HG03460 (cell line): ENCODE data around the gene SLAMF7.
"Not testable (repeated sequence)": the region's sequence is repeated elsewhere in the genome, so short reads cannot be mapped to it uniquely, and the experiment has no call there.

Experiments used
- ATAC-seq: cut with Tn5 transposase; IDR thresholded peaks from one replicate; pipeline ENCODE4 v1.9.1; 2021; ENCODE audit not compliant: unreplicated experiment

Gene SLAMF7

DNA sequence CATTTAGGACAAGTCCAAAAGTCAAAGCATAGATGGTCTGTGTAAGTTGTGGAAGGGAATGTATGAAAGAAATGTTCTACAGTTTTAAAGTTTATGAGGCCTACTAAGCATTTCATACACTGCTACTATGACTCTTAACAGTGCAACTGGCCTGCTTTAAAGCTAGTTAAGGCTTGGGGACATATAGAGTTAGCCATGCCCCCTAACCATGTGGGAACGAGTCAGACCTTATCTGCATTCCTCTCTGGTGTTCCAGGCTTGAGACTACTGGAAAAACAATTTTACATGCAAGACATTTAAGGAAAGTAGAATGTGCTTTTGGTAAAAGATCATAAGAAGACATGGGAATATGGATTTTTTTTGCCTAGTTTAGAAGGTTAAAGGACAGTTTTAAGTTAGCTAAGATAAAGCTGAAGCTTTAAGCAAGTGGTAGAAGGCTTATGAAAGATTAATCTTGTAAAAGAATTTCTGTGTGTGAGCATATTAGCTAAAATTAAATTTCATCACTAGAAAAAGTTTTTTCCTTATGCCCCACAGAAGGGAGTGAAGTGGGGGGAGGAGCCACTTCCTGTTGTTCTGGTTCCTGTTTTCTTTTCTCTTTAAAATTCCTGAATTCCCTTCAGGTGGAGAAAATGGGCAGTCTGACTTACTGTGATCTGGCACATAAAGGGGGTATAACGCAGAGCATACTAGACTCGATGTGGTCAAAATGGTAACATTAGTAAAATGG lies 18.5 kb upstream of the SLAMF7 start:
- no peak for ATAC-seq

DNA sequence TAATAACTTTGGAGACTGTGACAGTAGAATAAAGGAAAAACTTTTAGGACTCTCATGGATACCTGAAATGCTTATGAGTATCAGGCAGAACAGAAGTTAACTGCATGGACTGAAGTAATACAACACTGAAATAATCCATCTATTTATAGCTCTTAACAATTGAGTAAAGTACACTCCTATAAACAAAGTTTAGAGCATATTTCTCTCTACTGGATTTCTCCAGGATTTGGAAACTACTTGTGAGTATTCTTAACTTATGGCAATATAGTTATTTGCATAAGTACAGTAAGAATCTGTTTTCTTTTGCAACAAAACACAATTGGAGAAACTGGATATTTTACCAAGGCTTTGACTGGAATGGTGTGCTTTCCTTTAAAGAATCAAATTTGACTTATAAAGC lies 17.6 kb upstream of the SLAMF7 start:
- no peak for ATAC-seq

DNA sequence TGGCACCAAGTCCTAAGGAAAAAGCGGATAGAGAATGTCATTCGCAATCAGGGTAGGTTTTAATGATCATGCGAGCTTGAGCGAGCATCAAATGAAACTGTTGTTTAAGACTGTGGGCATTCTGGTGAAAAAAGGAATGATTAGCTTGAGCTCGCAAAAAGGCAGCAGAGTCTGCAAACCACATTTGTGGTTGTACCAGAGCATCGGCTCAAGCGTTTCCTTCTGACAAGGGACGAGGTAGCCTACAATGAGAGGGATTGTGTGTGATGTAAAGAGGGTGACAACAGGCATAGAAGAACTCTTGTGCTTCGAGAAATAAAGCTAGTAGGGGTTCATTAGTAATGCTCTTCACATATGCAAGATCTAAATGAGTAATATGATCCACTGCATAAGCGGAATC lies 16.3 kb upstream of the SLAMF7 start:
- ATAC-seq, result no peak

DNA sequence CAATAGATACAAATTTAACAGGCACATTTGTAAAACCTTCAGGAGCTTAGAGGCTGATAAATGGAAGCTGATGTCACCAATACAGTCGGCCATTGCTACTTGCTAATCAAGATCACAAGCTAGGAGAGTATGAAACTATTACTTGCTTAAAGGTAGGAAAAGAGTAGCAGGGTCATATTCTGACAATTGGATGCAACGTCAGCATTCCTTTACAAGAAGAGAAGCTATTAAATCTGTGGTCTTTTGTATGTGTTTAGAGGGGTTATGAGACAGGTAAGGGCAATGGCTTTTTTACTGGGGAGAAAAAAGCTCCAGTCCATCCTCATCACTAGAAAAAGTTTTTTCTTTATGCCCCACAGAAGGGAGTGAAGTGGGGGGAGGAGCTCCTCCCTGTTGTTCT lies 15.7 kb upstream of the SLAMF7 start:
- ATAC-seq, result no peak

DNA sequence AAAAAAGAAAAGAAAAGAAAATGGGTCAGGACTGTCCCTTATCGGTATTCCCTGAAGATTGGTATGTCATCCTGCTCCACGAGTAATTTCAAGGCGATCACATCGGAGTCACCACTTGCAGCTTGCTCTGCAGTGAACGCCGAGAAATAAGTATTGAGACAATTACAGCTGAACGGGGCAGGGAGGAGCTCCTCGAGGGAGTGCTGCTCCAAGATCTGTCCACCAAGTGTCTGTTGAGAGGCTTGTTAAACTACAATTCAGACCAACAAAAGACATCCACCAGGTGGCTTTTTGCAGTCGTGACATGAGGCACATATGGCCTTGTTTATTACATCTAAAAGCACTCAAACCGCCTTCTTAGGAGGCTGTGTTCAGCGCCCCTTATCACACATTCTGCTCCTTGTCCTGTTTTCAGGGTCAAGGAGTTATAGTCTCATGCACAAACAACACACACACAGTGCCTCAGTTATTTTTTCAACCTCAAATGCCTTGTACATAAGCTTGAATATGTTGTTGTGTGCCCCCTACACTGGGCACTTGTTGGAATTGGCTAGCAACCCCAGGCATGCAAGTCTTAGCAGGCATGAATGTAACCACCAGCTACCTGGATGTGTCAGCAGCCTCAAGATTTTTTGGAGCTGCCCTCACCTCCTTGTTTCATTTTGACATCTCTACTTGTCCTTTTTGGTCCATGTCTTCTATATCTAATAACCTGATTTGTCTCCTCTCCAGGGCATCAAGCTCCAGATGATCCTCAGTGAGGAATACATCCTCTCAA lies 14.4 kb upstream of the SLAMF7 start:
- no peak for ATAC-seq

DNA sequence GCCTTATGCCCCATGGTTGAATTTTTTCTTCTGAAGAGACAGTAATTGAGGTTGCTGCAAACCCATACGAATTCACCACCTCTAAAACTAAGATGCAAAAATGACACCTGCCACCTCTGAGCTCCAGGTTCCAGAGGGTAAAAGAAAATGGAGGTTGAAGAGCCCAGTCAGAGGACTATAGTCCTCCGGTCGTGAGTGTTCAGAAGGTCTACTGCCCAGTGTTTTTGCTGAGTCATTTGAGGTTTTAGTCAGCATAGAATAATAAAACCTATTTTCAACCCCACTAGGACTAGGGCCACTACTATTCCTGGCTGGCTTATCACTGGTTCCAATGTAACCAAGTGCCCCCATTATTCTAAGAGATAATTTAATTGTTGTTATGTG lies 12.9 kb upstream of the SLAMF7 start:
- peak; percentile 31 for ATAC-seq

DNA sequence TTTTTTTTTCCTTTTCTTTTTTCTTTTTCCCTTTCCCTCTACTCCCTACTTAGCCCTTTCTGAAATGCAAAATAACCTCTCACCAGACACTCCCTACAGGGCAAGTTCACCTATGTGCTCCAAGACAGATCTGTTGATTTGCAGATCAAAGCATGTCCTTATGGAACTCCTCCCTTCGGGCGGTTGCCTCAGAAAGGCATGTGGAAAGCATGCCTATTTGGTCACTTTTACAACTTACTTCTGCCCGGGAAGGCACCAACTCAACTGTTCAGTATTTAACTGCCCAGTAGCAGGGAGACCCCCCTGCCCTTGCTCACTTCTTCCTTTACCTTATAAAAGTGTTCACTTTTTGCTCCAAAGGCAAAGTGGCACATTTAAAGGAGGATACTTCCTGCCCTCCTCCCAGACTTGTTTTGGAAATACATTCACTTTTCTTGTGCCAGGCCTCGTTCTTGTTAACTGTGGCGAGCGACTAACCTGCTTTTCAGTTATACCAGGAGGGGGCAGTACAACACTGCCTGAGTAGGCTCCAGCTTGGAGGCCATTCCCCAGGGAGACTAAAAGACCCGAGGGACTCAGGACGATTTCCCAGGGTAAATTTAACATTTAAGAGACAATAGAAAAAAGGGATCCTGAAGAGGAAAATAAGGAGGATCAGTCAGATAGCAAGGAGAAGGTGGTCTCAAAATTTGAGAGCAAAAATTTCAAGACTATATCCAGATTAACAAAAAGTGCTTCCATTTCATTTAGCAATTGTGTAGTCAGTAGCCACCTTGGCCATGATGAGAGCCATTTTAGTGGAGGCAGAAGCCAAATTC lies 12.3 kb upstream of the SLAMF7 start:
- peak; percentile 47 for ATAC-seq

DNA sequence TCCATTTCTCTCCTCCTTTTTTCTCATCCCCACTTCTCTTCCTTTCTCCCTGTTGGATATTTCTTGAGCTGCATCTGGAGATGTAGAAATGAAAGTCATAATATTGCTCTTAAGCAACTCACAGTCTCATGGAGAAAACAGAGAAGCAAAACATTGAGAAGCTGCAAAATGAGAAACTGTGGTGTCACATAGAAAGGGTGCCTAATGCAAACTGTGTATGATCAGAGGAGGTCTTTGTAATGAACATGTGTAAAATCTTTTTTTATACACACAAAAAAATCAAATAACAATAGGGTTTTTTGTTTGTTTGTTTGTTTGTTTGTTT lies 11.8 kb upstream of the SLAMF7 start:
- no peak for ATAC-seq

DNA sequence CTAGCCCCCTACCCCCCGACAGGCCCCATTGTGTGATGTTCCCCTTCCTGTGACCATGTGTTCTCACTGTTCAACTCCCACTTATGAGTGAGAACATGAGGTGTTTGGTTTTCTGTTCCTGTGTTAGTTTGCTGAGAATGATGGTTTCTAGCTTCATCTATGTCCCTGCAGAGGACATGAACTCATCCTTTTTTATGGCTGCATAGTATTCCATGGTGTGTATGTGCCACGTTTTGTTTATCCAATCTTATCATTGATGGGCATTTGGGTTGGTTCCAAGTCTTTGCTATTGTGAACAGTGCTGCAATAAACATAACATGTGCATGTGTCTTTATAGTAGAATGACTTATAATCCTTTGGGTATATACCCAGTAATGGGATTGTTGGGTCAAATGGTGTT lies 7.5 kb upstream of the SLAMF7 start:
- not testable (repeated sequence) for ATAC-seq

DNA sequence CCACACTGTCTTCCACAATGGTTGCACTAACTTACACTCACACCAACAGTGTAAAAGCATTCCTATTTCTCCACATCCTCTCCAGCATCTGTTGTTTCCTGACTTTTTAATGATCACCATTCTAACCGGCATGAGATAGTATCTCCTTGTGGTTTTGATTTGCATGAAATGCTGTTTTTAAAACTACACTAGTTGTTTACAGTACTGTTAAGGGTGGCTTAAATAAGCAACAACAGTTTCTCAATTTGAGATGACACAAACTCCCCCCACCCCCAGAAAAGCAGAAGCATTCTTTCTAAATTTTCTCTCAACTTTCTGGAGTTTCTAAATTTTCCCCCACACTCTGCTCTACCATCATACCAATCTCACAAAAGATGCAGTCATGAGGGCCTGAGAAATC lies 7.1 kb upstream of the SLAMF7 start:
- no peak for ATAC-seq

DNA sequence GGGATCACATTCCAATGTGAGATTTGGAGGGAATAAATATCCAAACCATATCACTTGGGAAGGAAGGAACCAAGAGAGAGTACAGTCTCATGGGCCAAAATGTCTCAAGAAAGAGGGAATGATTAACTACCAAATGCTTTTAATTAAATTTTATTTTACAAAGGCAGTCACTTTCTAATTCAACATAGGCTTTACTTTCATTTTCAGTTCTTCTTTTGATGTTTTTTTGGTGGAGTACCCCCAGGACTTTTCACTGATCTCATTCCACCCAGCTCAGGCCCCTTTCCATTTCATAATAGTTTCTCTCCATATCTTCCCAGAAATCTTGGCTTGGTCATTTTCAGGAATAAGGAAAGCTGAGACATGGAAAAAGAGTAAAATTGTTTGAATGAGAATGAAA lies 5.1 kb upstream of the SLAMF7 start:
- no peak for ATAC-seq

DNA sequence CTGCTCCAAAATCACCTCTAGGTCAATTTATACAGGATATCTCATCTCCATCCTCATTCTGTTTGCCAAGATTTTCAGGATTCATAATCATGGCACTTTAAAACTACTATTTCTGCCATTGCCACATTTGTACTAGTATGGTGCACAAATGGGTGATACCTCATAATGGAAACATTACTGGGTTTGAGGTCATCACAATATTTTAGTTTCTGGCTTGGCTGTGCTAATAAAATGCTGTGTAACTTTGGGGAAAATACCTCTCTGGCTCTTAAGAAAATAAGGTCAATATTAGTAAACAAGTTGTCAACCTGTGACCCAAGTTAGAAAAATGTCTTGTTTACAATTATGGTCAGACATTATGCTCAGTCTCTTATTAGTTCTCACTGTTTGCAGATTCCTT lies 4.7 kb upstream of the SLAMF7 start:
- no peak for ATAC-seq

DNA sequence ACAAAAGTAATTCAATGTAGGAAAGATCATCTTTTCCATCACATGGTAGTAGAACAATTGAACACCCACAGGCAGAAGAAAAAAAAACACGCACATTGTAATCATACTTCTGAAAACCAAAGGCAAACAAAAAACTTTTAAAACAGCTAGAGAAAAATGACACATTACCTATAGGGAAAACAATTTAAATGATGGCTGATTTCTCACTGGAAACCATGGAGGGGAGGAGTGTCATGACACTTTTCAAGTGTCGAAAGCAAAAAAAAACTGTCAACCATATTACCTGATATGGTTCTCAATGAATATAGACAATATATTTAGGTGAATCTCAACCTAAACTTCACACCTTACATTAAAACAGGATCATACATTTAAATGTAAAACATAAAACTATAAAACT lies 776 bp upstream of the SLAMF7 start:
- no peak for ATAC-seq

DNA sequence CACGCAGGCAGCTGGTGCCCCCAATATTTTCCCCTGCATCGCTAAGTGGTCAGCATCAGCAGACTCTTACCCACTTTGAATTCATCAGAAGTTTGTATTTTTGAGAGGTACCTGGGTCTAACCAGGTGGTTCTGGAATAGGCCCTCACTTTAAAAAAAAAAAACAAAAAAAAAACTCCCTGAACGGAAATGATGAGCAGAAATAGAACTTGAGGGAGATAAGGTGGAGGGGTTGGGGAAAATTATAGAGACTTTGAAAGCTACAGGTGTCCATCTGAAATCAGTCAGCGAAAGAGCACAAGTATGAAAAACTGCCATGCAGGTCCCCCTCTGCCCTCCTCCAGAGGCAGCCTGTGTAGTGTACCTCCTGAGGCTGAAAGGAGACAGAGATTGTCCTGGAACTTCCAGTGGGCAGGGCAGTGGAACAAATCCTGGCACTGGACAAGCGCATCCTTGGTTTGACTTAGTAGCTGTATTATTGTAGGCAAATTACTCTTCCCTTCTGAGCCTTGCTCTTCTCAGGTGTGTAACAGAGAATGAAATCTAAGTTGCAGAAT lies 1.2 kb downstream of the SLAMF7 start:
- no peak for ATAC-seq

DNA sequence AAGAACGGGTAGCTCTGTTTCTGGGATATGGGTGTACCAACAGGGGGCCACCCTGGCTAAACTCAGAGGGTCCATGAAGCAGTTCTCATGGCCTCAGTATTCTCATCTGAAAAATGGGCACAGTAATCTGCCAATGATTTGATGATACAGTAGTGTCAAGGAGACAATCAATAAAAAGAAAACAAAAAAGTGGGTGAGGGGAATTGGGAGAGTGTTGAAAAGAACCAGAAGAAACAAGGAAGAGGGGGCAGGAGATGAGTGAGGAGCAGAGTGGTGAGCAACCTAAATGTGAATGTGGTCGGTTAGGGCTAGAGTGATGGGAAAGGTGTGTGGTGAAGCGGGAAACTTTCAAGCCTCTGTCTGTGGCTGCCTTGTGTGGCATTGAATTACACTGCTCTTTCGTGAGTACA lies 2.0 kb downstream of the SLAMF7 start:
- ATAC-seq, result no peak

DNA sequence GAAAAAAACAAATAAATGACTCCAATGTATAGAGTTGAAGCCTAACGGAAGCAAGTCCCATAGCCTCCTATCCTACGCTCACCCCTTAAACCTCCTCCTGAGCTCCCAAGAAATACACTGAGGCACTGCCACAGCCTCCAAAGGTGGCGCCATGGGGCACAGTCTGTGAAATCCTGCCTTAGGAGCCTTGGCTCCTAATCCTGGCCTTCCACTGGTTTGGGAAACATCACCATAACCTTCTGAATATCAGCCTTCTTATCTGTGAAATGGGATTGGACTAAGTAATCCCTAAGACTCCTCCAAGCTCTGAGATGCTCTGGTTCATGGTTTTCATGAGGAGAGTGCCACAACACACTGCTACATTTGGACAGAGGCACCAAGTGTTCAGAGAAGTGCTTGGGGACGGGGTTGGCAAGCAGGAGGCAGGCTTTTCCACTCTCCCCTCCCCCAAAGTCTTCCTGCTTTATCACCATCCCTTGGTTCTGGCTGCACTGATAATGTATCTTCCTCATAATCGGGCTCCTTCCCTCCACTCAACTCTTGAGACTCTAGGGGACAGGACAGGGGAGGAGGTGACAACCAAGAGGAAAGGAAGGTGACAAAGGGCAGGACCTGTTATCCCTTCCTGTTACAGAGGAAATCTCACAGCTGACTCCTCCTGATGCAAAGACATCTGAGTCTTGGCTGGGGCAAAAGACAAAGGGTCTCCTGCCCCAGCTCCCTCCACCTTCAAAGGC lies 2.7 kb downstream of the SLAMF7 start:
- ATAC-seq, result no peak

DNA sequence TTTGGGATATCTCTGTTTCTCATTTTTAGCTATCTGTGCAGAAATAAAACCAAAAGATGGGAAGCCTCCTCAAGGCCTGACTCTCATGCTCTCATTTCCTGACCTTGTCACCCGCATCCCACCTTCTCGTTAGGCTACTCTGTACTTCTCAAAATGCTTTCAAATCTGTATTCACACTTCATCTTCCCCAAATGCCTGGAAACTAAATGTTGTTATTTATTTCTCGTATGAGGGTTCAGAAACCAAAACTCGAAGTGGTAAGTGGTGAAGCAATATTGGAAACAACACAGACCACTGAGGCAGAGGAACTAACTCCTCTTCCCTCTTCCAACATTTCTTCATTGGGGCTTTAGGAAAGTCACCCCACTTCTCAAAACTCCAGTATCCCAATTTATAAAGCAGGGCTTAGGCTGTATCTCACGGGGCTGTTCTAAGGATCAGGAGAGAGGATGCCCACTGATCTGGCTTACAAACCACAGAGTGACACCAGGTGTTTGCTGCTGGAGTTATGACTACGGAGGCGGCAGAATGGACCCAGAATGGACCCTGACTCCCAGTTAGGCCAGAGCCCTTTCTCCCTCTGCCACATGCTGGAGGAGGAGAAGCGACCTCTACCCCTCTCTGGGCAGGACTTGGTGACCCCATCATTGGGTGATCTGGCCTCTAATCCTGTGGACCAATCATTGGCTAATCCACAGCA lies 3.5 kb downstream of the SLAMF7 start:
- no peak for ATAC-seq

DNA sequence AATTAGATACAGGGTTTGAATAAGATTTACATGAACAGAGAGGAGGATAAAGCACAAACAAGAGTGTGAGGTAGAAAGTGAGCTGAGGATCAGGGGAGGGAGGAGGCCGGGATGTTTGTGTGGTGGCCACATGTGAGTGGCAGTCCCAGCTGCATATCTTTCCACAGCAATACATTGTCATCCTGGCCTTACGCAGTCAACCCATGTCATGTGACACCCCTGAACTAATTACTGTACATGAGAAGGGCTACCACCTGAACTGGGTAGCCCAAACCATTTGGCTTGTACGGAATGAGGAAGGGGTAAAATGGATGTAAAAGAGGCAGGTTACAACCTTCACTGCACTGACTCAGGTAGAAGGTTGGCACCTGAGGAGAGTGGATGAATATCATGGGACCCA lies 4.2 kb downstream of the SLAMF7 start:
- no peak for ATAC-seq

DNA sequence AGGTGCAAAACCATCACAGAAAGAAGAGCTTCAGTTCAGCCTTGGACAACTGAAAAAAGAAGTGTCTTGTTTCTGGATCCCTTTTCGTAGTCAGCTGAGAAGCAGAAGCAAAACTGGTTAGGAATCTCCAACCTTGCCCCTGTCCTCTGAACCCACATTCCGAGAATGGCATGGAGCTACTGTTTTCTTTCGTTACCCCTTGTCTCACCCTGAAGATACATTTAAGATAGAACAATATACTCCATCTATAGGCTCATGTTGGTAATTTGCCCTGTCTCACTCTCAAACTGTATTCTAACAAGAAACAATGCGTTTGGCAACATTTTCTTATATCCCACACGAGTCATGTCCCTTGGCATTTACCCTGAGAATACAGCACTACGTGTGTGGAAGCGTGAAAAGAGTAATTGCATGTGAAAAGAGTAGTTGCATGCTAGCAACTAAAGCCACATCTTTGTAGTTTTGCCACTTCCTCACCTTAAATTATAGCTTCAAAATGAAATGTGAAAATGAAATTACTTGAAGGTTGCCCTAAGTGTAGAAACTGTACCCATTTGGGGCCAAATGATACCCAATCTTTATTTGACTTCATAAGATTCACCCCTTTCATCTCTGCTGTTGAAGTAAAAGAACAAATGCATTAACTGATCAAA lies 5.3 kb downstream of the SLAMF7 start:
- ATAC-seq, result peak; percentile 39
